SU-DHL-6 (cell line): ENCODE results near the gene DET1.

Source experiments
- CTCF ChIP-seq: fragments of 200-600 bp; sonication (generic); IDR thresholded peaks from one replicate; pipeline ENCODE4 v1.5.1; 2017; ENCODE audit warnings: antibody characterized with exemption, mild to moderate bottlenecking, low read length, moderate library complexity; ENCODE audit not compliant: insufficient read depth, poor library complexity, severe bottlenecking
- EZH2phosphoT487 ChIP-seq: fragments of 200-600 bp; sonication (generic), shearing (Covaris generic); conservative IDR thresholded peaks from 2 replicates; pipeline ENCODE4 v1.6.1; 2018; ENCODE audit warnings: mild to moderate bottlenecking, antibody characterized with exemption, low read length, moderate library complexity, mixed read lengths

GRCh38 chr15:88526247-88526879 lies 20.1 kb downstream of the DET1 start:
- TF ChIP-seq CTCF (no peak), EZH2phosphoT487 (no peak)
